B cell (primary cell): ENCODE data around the gene MRNIP. TPM values are rescaled to one million over a fixed set of nuclear protein-coding genes. Genes with fewer than 3 reads are reported as not detected.

Source experiments
- ATAC-seq: fragments of 200-7000 bp; cut with Tn5 transposase; one replicate; pipeline ENCODE4 v1.10.0; 2021; ENCODE audit warnings: low read depth, mild to moderate bottlenecking, moderate number of reproducible peaks, moderate library complexity
- CTCF ChIA-PET: fragments of 350-600 bp; sonication (Branson Sonifier 250); formaldehyde crosslinking; loops from one replicate; lab custom pipeline; 2021; ENCODE audit warnings: antibody characterized with exemption, inconsistent platforms; lab: Charles Lee
- POLR2A ChIA-PET: fragments of 350-600 bp; sonication (Branson Sonifier 250); formaldehyde crosslinking; loops from one replicate; lab custom pipeline; 2021; ENCODE audit warnings: antibody characterized with exemption; lab: Charles Lee
- DNase-seq: peaks from one replicate; pipeline ENCODE4 v3.0.0; 2013
- H2AFZ ChIP-seq: 2 replicates; pipeline ENCODE4 v1.6.1; 2012; ENCODE audit warnings: mild to moderate bottlenecking, low read depth, low read length; ENCODE audit not compliant: insufficient read depth, poor library complexity, severe bottlenecking
- H3K27ac ChIP-seq, 2 donors: 1 replicate in 1 of 2; 2 replicates in 1 of 2; pipeline ENCODE4 v1.5.1; 2012 to 2013; ENCODE audit warnings: low read length in 2 of 2, mild to moderate bottlenecking in 2 of 2, moderate library complexity in 1 of 2
- H3K27me3 ChIP-seq, 4 experiments: fragments of 200-600 bp in 1 of 4; sonication (generic) in 1 of 4; replicated peaks in 1 of 4; 1 replicate in 2 of 4; 2 replicates in 2 of 4; pipeline versions ENCODE4 v1.6.1 to v1.7.0; 2013 to 2016; ENCODE audit warnings: low read length in 3 of 4, mild to moderate bottlenecking in 2 of 4, mixed read lengths in 1 of 4, moderate library complexity in 1 of 4; ENCODE audit not compliant: insufficient read depth in 4 of 4, control insufficient read depth in 3 of 4; ENCODE audit errors: control extremely low read depth in 1 of 4
- H3K36me3 ChIP-seq, 2 experiments: replicated peaks in 1 of 2; 1 replicate in 1 of 2; 2 replicates in 1 of 2; pipeline versions ENCODE4 v1.6.1 to v1.7.1; 2013; ENCODE audit warnings: low read length in 1 of 2; ENCODE audit not compliant: insufficient read depth in 2 of 2, control insufficient read depth in 1 of 2; ENCODE audit errors: control extremely low read depth in 1 of 2, extremely low read depth in 1 of 2
- H3K4me1 ChIP-seq, 2 donors: fragments of 200-600 bp in 1 of 2; sonication (generic) in 1 of 2; 1 replicate in 1 of 2; 2 replicates in 1 of 2; pipeline versions ENCODE4 v1.5.1 to v1.6.1; 2013 to 2017; ENCODE audit warnings: low read length in 2 of 2; ENCODE audit not compliant: control insufficient read depth in 2 of 2, insufficient read depth in 2 of 2
- H3K4me2 ChIP-seq: replicated peaks from 2 replicates; pipeline ENCODE3; 2012; ENCODE audit warnings: mild to moderate bottlenecking, low read depth, low read length; ENCODE audit not compliant: poor library complexity, severe bottlenecking
- H3K4me3 ChIP-seq, 5 experiments: fragments of 200-600 bp in 1 of 5; sonication (generic) in 1 of 5; 1 replicate in 3 of 5; 2 replicates in 2 of 5; pipeline versions ENCODE4 v1.5.1 to v1.7.0; 2011 to 2016; ENCODE audit warnings: low read length in 4 of 5, mild to moderate bottlenecking in 4 of 5, low read depth in 2 of 5, control low read depth in 1 of 5, moderate library complexity in 1 of 5; ENCODE audit not compliant: insufficient read depth in 1 of 5; ENCODE audit errors: control extremely low read depth in 1 of 5, extremely low read depth in 1 of 5
- H3K79me2 ChIP-seq: fragments of 200-600 bp; sonication (generic); one replicate; pipeline ENCODE4 v1.6.0; 2016; ENCODE audit warnings: low read length; ENCODE audit not compliant: control insufficient read depth, insufficient read depth
- H3K9ac ChIP-seq: fragments of 200-600 bp; sonication (generic); 2 replicates; pipeline ENCODE4 v1.6.1; 2017; ENCODE audit warnings: mild to moderate bottlenecking, low read length, moderate library complexity
- H3K9me3 ChIP-seq, 3 donors: one replicate each; pipeline versions ENCODE4 v1.6.1 to v1.7.1; 2013; ENCODE audit warnings: low read length in 2 of 3; ENCODE audit not compliant: control insufficient read depth in 2 of 3, insufficient read depth in 1 of 3; ENCODE audit errors: control extremely low read depth in 1 of 3
- H4K20me1 ChIP-seq: 2 replicates; pipeline ENCODE4 v1.6.0; 2012; ENCODE audit warnings: mild to moderate bottlenecking, low read length; ENCODE audit not compliant: insufficient read depth, control insufficient read depth, poor library complexity, severe bottlenecking
- H3K27ac Mint-ChIP-seq: one replicate; pipeline ENCODE4 v1.8.0; 2021; ENCODE audit warnings: mixed read lengths
- H3K27me3 Mint-ChIP-seq: one replicate; pipeline ENCODE4 v1.8.0; 2021; ENCODE audit warnings: mixed read lengths
- H3K4me1 Mint-ChIP-seq: one replicate; pipeline ENCODE4 v1.8.0; 2021; ENCODE audit warnings: mixed read lengths
- H3K4me3 Mint-ChIP-seq: one replicate; pipeline ENCODE4 v1.8.0; 2021; ENCODE audit warnings: mixed read lengths
- H3K9me3 Mint-ChIP-seq: one replicate; pipeline ENCODE4 v1.8.0; 2022; ENCODE audit warnings: mixed read lengths; ENCODE audit not compliant: insufficient read depth
- EZH2 ChIP-seq: IDR thresholded peaks from 2 replicates; pipeline ENCODE4 v1.6.1; 2012; ENCODE audit warnings: borderline replicate concordance, low read depth, mild to moderate bottlenecking, moderate library complexity, low read length; ENCODE audit not compliant: insufficient read depth, poor library complexity, severe bottlenecking
- WGBS: methylation state at CpG from one replicate; pipeline ENCODE4 v1.1.5; 2013; ENCODE audit warnings: missing lambda C conversion rate; ENCODE audit not compliant: insufficient coverage; 5-methylcytosine and 5-hydroxymethylcytosine counted together
- intact Hi-C: fragments of 100-400 bp; cut with micrococcal nuclease; formaldehyde crosslinking; loops from one replicate; pipeline ENCODE4 v1.10.0; 2022
- polyA plus RNA-seq: library from polyadenylated mRNA; depleted of rRNA; stranded (reverse); fragments of >200 nt; gene quantifications from 2 replicates; pipeline ENCODE4 v1.2.3, GENCODE V29; 2012
- total RNA-seq, 2 donors: library from RNA; stranded (reverse); fragments of 120-200 nt in 1 of 2; gene quantifications; 1 replicate in 1 of 2; 2 replicates in 1 of 2; pipeline versions ENCODE4 v1.2.3 to v1.2.4, GENCODE V29; 2013 to 2022
- TF ChIP-seq, protein P1 (sequence below): fragments of 200-600 bp; IDR thresholded peaks from one replicate; pipeline ENCODE4 v1.8.0; 2022; ENCODE audit warnings: antibody characterized with exemption, mild to moderate bottlenecking

MRNIP gene
- total and polyA plus RNA-seq, 2 donors (not counting 1 experiment from before 2014, with no cell fraction given) = 152 to 178 TPM

- H2AFZ ChIP-seq = no peak overlapping the region
- CTCF ChIA-PET = interaction anchor here (0.6 to 1.3 kb wide), 4 partner anchors 15 to 170 kb away, joined by 3 to 4 read pairs (median 3); partner anchors contain the start of gene TBC1D9B
Measured at GRCh38 chr5:179805070-179805528, 53.5 kb downstream of the MRNIP start.

DNA sequence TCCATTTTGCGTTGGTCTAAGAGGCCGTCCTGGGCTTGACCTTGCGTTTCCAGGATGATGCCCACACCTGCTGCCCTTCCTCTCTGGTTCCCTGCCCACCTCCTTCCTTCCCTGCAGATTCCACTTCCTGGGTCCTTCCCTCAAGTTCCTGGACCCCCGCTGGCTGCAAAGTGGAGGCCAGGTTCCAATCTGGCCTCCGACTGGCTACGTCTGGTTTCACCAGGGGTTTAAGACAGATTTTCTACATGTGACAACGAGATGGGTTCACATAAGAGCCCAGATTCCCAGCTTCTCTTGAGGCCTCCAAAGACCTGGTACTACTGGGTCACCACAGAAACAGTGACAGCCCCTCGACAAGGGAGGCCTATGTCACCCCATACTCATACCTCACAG lies 54.1 kb downstream of the MRNIP start:
- Histone ChIP-seq H3K27ac (no peak overlapping the region), H3K9me3 (no peaks in the 10 kb centered on the region), H3K9ac (no peak overlapping the region), H3K4me1 (peaks cover 28 to 36% of the 10 kb centered on the region in 2 donors), H2AFZ (no peak overlapping the region), H3K4me3 (no peak overlapping the region), H3K4me2 (peak overlapping the region; percentile 94), H3K36me3 (peaks cover 0 to 16% of the 10 kb centered on the region in 2 experiments), H4K20me1 (peaks cover 56% of the 10 kb centered on the region), H3K27me3 (no peaks in the 10 kb centered on the region), H3K79me2 (peaks cover 39% of the 10 kb centered on the region)
- ATAC-seq = no peak
- Mint-ChIP-seq H3K27ac (peak overlapping the region; percentile 81), H3K27me3 (no peaks in the 10 kb centered on the region), H3K4me1 (peaks cover 33% of the 10 kb centered on the region), H3K9me3 (no peaks in the 10 kb centered on the region), H3K4me3 (peak overlapping the region; percentile 82)
- TF ChIP-seq EZH2 = no peak
- TF ChIP-seq, protein P1, sequence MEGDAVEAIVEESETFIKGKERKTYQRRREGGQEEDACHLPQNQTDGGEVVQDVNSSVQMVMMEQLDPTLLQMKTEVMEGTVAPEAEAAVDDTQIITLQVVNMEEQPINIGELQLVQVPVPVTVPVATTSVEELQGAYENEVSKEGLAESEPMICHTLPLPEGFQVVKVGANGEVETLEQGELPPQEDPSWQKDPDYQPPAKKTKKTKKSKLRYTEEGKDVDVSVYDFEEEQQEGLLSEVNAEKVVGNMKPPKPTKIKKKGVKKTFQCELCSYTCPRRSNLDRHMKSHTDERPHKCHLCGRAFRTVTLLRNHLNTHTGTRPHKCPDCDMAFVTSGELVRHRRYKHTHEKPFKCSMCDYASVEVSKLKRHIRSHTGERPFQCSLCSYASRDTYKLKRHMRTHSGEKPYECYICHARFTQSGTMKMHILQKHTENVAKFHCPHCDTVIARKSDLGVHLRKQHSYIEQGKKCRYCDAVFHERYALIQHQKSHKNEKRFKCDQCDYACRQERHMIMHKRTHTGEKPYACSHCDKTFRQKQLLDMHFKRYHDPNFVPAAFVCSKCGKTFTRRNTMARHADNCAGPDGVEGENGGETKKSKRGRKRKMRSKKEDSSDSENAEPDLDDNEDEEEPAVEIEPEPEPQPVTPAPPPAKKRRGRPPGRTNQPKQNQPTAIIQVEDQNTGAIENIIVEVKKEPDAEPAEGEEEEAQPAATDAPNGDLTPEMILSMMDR = no peak
- 91% methylated on average over 8 of the region's 8 CpGs for WGBS
- ChIA-PET CTCF (interaction anchor here (1.3 kb wide), 1 partner anchor 32 kb away, joined by 5 read pairs; no protein-coding TSS in a partner anchor), POLR2A (no interaction called here)
- no peak for DNase-seq
- intact Hi-C loops = loop anchor here (5.0 kb wide), 2 partner anchors 33 to 268 kb away; partner anchors contain the start of gene RNF130

More at GRCh38 chr5:179805070-179805528, 53.5 kb downstream of the MRNIP start:
- Histone ChIP-seq H3K4me1 (peaks cover 28 to 36% of the 10 kb centered on the region in 2 donors), H3K79me2 (peaks cover 39% of the 10 kb centered on the region), H3K36me3 (peaks cover 0 to 11% of the 10 kb centered on the region in 2 experiments), H3K9ac (peak overlapping the region; percentile 72), H3K4me2 (peak overlapping the region; percentile 94), H3K4me3 (peak overlapping the region in 4 of 5 experiments; percentile 41 to 72 (median 70)), H3K27ac (peak overlapping the region; percentile 3 to 62), H4K20me1 (peaks cover 56% of the 10 kb centered on the region), H3K27me3 (no peaks in the 10 kb centered on the region), H3K9me3 (no peaks in the 10 kb centered on the region)
- WGBS = 85% methylated on average over 9 of the region's 9 CpGs
- TF ChIP-seq EZH2 = no peak
- TF ChIP-seq, protein P1 = no peak
- H3K27ac Mint-ChIP-seq = peak overlapping the region; percentile 81
- intact Hi-C loops = no loop called here
- no peaks in the 10 kb centered on the region for H3K27me3 Mint-ChIP-seq
- ATAC-seq (no peak), DNase-seq (peak; percentile 22)
- peaks cover 33% of the 10 kb centered on the region for H3K4me1 Mint-ChIP-seq
- POLR2A ChIA-PET = interaction anchor here (1.2 to 4.3 kb wide), 3 partner anchors 11 to 51 kb away, joined by 3 to 44 read pairs (median 3); partner anchors contain the start of genes LTC4S and SQSTM1
- peak overlapping the region; percentile 82 for H3K4me3 Mint-ChIP-seq
- H3K9me3 Mint-ChIP-seq = no peaks in the 10 kb centered on the region
